Suprapubic skin (tissue), 4 donors: ENCODE data around the gene MRC2. TPM values are rescaled to one million over a fixed set of nuclear protein-coding genes. Genes with fewer than 3 reads are reported as not detected.
"Not testable (repeated sequence)": the region's sequence is repeated elsewhere in the genome, so short reads cannot be mapped to it uniquely, and the experiment has no call there.

ENCODE experiments used
- DNase-seq, 2 donors: peaks; one replicate each; pipeline ENCODE4 v3.0.0-alpha.2; 2019; ENCODE audit warnings: low spot score in 2 of 2
- H3K27ac ChIP-seq: fragments of 200-600 bp; sonication (generic); one replicate; pipeline ENCODE4 v1.5.1; 2019
- H3K27me3 ChIP-seq: fragments of 200-600 bp; sonication (generic); one replicate; pipeline ENCODE4 v1.5.1; 2019
- H3K36me3 ChIP-seq: fragments of 200-600 bp; sonication (generic); one replicate; pipeline ENCODE4 v1.5.1; 2019
- H3K4me1 ChIP-seq: fragments of 200-600 bp; sonication (generic); one replicate; pipeline ENCODE4 v1.5.1; 2019
- H3K4me3 ChIP-seq: fragments of 200-600 bp; sonication (generic); one replicate; pipeline ENCODE4 v1.5.1; 2019; ENCODE audit warnings: mild to moderate bottlenecking
- H3K9me3 ChIP-seq: fragments of 200-600 bp; sonication (generic); one replicate; pipeline ENCODE4 v1.5.1; 2019
- EP300 ChIP-seq: sonication (generic); formaldehyde crosslinking; IDR thresholded peaks from one replicate; pipeline ENCODE4 v1.6.1; 2017; ENCODE audit warnings: antibody characterized with exemption
- POLR2A ChIP-seq, 2 donors: fragments of 450-650 bp; IDR thresholded peaks; one replicate each; pipeline ENCODE4 v1.6.1; 2017; ENCODE audit warnings: antibody characterized with exemption in 2 of 2, mild to moderate bottlenecking in 2 of 2, moderate library complexity in 2 of 2
- POLR2AphosphoS5 ChIP-seq, 3 donors: sonication (generic); formaldehyde crosslinking; IDR thresholded peaks; one replicate each; pipeline ENCODE4 v1.6.1; 2017; ENCODE audit warnings: antibody characterized with exemption in 3 of 3
- WGBS: methylation state at CpG from one replicate; pipeline ENCODE4 v1.1.5; 2018; 5-methylcytosine and 5-hydroxymethylcytosine counted together
- total RNA-seq, 4 donors: library from RNA; depleted of rRNA; stranded (reverse); fragments of >200 nt; gene quantifications; one replicate each; pipeline ENCODE4 v1.1.0, GENCODE V29; 2016
- TF ChIP-seq, protein P1 (sequence below), 2 donors: fragments of 200-600 bp in 1 of 2; fragments of 450-650 bp in 1 of 2; sonication (generic) in 1 of 2; IDR thresholded peaks; one replicate each; pipeline ENCODE4 v1.5.1; 2016 to 2019; ENCODE audit warnings: antibody characterized with exemption in 2 of 2, mild to moderate bottlenecking in 1 of 2, moderate library complexity in 1 of 2

Gene MRC2
- total RNA-seq, 4 donors from 2014 or later: 31.4 to 55.2 (median 37.1) TPM

DNA sequence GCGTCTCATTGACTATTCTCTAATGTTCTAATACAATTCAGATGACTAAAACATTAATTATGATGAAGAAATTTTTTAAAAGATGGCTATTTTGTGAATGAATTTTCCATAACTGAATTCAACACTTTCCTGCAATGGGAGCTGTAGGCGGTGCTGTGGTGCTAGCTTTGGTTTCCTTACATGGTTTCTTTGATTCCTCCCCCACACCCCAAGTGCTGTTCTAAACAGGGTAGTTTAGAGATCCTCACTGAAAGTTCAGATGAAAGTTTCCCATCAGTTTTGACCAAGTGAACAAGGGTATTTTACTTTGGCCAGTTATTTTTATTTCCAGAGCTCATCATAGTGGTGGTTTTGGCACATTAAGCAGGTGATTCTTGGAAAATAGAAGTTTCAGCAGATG lies 26.0 kb upstream of the MRC2 start:
- Histone ChIP-seq H3K36me3 (peaks cover 55% of the 10 kb centered on the region), H3K9me3 (no peaks in the 10 kb centered on the region), H3K27ac (no peak overlapping the region), H3K4me1 (peaks cover 11% of the 10 kb centered on the region), H3K4me3 (no peak overlapping the region), H3K27me3 (no peaks in the 10 kb centered on the region)
- TF ChIP-seq EP300: no peak
- TF ChIP-seq POLR2A (IDR thresholded peaks at IDR 0.05): no peak
- TF ChIP-seq, protein P1, sequence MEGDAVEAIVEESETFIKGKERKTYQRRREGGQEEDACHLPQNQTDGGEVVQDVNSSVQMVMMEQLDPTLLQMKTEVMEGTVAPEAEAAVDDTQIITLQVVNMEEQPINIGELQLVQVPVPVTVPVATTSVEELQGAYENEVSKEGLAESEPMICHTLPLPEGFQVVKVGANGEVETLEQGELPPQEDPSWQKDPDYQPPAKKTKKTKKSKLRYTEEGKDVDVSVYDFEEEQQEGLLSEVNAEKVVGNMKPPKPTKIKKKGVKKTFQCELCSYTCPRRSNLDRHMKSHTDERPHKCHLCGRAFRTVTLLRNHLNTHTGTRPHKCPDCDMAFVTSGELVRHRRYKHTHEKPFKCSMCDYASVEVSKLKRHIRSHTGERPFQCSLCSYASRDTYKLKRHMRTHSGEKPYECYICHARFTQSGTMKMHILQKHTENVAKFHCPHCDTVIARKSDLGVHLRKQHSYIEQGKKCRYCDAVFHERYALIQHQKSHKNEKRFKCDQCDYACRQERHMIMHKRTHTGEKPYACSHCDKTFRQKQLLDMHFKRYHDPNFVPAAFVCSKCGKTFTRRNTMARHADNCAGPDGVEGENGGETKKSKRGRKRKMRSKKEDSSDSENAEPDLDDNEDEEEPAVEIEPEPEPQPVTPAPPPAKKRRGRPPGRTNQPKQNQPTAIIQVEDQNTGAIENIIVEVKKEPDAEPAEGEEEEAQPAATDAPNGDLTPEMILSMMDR (IDR thresholded peaks at IDR 0.05): no peak
- no peak for TF ChIP-seq POLR2AphosphoS5 (IDR thresholded peaks at IDR 0.05)
- no peak for DNase-seq
- 83% methylated on average over 2 of the region's 2 CpGs for WGBS

DNA sequence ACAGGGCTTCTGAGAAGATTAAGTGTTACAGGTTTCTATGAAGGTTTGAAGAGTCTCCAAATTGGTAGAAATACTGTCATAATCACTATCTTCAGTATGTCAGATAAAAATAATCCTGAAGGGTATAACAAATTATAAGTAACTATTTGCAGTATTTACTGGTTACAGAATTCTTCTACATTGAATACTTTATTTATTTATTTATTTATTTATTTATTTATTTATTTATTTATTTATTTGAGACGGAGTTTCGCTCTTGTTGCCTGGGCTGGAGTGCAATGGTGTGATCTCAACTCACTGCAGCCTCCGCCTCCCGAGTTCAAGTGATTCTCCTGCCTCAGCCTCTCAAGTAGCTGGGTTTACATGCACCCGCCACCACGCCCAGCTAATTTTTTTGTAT lies 23.7 kb upstream of the MRC2 start:
- WGBS: 96% methylated on average over 6 of the region's 6 CpGs
- H3K4me3 ChIP-seq, H3K9me3 ChIP-seq, DNase-seq, H3K27me3 ChIP-seq, H3K27ac ChIP-seq: not testable (repeated sequence)
- H3K36me3 ChIP-seq: peaks cover 58% of the 10 kb centered on the region
- H3K4me1 ChIP-seq: peaks cover 11% of the 10 kb centered on the region

DNA sequence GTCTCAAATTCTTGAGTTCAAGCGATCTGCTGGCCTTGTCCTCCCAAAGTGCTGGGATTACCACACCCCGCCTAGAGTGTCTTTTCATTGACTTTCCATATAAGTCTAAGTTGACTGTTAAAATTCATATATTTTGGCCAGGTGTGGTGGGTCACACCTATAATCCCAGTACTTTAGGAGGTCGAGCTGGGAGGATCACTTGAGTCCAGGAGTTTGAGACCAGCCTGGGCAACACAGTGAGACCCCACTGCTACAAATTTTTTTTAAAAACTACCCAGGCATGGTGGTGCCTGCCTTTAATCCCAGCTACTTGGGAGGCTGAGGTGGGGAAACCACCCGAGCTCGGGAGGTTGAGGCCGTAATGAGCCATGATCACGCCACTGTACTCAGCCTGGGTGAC lies 21.9 kb upstream of the MRC2 start:
- Histone ChIP-seq H3K27ac (no peak overlapping the region), H3K36me3 (peaks cover 62% of the 10 kb centered on the region), H3K4me1 (peaks cover 6% of the 10 kb centered on the region), H3K27me3 (no peaks in the 10 kb centered on the region), H3K9me3 (no peaks in the 10 kb centered on the region), H3K4me3 (no peak overlapping the region)
- no peak for DNase-seq
- no peak for TF ChIP-seq POLR2A (IDR thresholded peaks at IDR 0.05)
- TF ChIP-seq EP300: no peak
- no peak for TF ChIP-seq POLR2AphosphoS5 (IDR thresholded peaks at IDR 0.05)
- TF ChIP-seq, protein P1 (IDR thresholded peaks at IDR 0.05): no peak
- WGBS: 96% methylated on average over 7 of the region's 7 CpGs

DNA sequence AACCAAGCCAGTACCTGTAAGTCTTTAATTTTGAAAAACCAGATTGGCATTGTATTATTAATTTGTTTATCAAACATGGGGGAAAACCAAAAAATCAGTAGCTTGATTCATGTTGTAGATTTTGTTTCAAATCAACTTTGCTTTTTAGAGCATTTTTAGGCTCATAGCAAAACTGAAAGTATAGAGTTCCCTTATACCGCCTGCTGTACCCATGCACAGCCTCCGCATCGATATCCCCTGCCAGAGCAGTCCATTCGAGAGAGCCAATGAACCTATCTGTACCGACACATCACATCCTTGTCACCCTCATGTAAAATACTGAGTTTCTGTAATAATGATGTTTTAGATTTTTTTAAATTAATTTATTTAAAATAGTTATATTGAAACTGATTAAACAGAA lies 16.2 kb upstream of the MRC2 start:
- no peaks in the 10 kb centered on the region for H3K9me3 ChIP-seq
- H3K36me3 ChIP-seq: peaks cover 61% of the 10 kb centered on the region
- TF ChIP-seq POLR2AphosphoS5 (IDR thresholded peaks at IDR 0.05) (no peak), EP300 (no peak), POLR2A (IDR thresholded peaks at IDR 0.05) (no peak)
- TF ChIP-seq, protein P1 (IDR thresholded peaks at IDR 0.05): no peak
- no peak for DNase-seq
- no peak overlapping the region for H3K27ac ChIP-seq
- H3K4me3 ChIP-seq: no peak overlapping the region
- WGBS: 84% methylated on average over 5 of the region's 5 CpGs
- no peaks in the 10 kb centered on the region for H3K4me1 ChIP-seq
- H3K27me3 ChIP-seq: no peaks in the 10 kb centered on the region

DNA sequence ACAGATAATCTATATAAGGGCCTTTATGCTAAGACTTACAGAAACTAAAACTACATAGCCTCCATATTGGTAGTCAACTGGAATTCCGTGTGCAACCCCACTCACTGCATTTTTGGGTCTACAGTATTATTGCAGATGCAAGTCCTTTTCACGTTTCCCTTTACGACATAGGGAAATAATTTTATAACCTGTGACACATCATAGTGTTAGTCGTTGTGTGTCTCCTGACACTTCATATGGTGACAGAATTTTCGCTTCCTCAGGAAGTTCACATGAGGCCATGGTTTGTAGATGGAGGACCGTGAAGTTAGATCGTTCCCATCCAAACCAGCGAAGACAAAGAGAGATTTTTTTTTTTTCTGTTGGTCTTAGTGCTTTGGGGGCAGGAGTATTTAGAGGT lies 15.7 kb upstream of the MRC2 start:
- no peak overlapping the region for H3K4me3 ChIP-seq
- H3K36me3 ChIP-seq: peaks cover 58% of the 10 kb centered on the region
- no peak for DNase-seq
- WGBS: 88% methylated on average over 8 of the region's 8 CpGs
- H3K27ac ChIP-seq: no peak overlapping the region
- TF ChIP-seq POLR2A (IDR thresholded peaks at IDR 0.05): no peak
- no peak for TF ChIP-seq EP300
- TF ChIP-seq, protein P1 (IDR thresholded peaks at IDR 0.05): no peak
- TF ChIP-seq POLR2AphosphoS5 (IDR thresholded peaks at IDR 0.05): no peak
- H3K9me3 ChIP-seq: no peaks in the 10 kb centered on the region
- H3K4me1 ChIP-seq: no peaks in the 10 kb centered on the region
- no peaks in the 10 kb centered on the region for H3K27me3 ChIP-seq

DNA sequence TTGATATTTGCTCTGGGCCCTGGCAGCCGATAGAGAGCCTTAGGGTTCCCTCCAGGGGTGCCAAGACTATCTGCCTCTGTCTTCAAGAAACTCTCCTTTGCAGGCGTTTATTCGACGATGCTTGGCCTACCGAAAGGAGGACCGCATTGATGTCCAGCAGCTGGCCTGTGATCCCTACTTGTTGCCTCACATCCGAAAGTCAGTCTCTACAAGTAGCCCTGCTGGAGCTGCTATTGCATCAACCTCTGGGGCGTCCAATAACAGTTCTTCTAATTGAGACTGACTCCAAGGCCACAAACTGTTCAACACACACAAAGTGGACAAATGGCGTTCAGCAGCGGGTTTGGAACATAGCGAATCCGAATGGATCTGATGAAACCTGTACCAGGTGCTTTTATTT lies 15.2 kb upstream of the MRC2 start:
- H3K27me3 ChIP-seq, H3K27ac ChIP-seq, DNase-seq, H3K4me1 ChIP-seq, H3K4me3 ChIP-seq, H3K9me3 ChIP-seq: not testable (repeated sequence)
- peaks cover 58% of the 10 kb centered on the region for H3K36me3 ChIP-seq
- WGBS: 91% methylated on average over 7 of the region's 12 CpGs

DNA sequence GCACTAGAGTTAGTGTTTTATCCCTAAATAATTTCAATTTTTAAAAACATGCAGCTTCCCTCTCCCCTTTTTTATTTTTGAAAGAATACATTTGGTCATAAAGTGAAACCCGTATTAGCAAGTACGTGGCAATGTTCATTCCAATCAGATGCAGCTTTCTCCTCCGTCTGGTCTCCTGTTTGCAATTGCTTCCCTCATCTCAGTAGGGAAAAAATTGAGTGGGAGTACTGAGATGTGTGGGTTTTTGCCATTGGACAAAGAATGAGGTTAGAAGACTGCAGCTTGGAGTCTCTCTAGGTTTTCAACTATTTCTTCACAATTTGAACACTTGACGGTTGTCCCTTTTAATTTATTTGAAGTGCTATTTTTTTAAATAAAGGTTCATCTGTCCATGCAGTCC lies 14.4 kb upstream of the MRC2 start:
- H3K36me3 ChIP-seq: peaks cover 54% of the 10 kb centered on the region
- WGBS: 82% methylated on average over 4 of the region's 4 CpGs
- H3K9me3 ChIP-seq, H3K27me3 ChIP-seq, H3K4me3 ChIP-seq, DNase-seq, H3K4me1 ChIP-seq, H3K27ac ChIP-seq: not testable (repeated sequence)
